SIG-M5 treated with dmso at 0.1 percent for 504 hours (cell line): Measurements from ENCODE around the gene DNMBP.

ENCODE experiments used
- DNase-seq: peaks from one replicate; lab custom pipeline; 2025; ENCODE audit not compliant: unreplicated experiment; lab: John Stamatoyannopoulos, UW

DNMBP gene, protein sequence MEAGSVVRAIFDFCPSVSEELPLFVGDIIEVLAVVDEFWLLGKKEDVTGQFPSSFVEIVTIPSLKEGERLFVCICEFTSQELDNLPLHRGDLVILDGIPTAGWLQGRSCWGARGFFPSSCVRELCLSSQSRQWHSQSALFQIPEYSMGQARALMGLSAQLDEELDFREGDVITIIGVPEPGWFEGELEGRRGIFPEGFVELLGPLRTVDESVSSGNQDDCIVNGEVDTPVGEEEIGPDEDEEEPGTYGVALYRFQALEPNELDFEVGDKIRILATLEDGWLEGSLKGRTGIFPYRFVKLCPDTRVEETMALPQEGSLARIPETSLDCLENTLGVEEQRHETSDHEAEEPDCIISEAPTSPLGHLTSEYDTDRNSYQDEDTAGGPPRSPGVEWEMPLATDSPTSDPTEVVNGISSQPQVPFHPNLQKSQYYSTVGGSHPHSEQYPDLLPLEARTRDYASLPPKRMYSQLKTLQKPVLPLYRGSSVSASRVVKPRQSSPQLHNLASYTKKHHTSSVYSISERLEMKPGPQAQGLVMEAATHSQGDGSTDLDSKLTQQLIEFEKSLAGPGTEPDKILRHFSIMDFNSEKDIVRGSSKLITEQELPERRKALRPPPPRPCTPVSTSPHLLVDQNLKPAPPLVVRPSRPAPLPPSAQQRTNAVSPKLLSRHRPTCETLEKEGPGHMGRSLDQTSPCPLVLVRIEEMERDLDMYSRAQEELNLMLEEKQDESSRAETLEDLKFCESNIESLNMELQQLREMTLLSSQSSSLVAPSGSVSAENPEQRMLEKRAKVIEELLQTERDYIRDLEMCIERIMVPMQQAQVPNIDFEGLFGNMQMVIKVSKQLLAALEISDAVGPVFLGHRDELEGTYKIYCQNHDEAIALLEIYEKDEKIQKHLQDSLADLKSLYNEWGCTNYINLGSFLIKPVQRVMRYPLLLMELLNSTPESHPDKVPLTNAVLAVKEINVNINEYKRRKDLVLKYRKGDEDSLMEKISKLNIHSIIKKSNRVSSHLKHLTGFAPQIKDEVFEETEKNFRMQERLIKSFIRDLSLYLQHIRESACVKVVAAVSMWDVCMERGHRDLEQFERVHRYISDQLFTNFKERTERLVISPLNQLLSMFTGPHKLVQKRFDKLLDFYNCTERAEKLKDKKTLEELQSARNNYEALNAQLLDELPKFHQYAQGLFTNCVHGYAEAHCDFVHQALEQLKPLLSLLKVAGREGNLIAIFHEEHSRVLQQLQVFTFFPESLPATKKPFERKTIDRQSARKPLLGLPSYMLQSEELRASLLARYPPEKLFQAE (N-terminal part only)

DNA sequence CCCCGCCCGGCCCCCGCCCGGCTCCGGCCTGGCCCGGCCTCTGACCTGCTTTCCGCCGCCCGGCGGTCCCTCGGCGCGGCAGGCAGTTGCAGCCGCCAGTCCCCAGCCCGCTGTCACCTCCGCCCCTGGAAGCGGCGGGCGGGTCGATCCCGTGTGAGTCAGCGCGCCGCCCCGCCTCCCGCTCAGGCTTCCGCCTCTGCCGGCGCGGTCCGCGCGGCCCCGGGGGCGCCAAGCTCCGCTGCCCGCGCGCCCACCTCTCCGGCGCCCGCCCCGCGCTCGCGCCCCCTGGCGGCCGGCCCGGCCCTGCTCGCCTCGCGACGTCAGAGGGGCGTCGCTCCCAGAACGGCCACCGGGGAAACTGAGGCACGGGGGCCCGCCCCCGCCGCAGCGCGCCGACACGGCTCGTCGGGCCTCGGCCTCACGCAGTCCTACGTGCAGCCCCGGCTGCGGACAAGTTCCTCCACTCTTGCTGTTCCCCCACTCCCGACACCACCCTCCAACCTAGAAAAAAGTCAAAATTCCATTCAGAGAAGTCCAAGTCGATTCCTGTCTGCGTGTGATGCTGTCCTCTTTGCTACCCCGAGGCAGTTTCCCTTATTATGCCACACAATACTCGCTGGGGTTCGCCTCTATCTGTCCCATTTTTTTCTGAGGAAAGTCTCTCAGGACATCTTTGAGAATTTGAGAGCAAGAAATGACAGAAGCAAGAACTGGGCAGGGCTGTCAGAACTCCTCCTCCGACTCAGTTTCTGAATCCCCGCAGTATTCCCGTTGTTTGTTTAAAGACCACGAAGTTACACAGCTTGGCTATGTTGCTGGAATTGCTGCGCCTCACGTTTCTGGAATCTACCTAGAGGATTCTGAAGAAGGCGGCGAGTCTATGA lies at the start of gene DNMBP:
Gene DNMBP, minus strand, starts transcription at position 155 of the 884 bp plus-strand sequence. CDS start 37,823 bp downstream, outside the sequence.
- peak; percentile 70 for DNase-seq

DNA sequence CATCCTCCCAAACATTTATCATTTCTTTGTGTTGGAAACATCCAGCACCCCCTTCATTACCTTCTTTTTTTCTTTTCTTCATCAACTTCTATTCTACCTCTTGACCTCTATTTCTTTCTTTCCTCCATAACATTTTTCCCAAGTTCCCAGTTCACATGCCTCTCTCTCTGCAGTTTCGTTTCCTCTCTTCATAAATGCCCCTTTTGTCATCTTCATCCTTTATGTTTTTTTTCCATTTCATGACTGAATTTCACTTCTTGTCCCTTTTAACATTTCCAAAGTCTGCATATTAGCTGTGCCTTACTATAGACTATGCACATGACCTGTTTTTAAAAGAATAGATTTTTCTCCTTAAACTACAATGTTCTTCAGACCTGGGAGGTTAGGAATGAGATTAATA lies 48.2 kb upstream of the DNMBP start:
- no peak for DNase-seq

- no peak for DNase-seq
Measured at GRCh38 chr10:100053686-100054460, 44.1 kb upstream of the DNMBP start.

DNA sequence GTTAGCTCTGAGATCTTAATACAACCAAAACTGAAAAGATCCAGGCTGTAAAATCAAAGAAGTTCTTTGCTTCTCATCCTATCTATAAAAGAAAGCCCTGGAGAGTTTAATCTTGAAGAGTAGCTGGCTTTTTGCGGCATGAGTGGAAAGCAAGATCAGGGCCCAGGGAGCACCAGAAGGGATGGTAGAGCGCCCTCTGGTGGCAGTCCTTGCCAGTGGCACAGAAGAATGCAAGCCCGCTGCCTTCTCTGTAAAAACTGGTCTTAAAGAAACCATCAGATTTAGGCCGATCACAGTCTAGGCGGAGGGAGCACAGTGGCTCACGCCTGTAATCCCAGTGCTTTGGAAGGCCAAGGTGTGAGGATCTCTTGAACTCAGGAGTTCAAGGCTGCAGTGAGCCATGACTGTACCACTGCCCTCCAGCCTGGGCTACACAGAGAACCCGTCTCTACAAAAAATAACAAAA lies 36.3 kb upstream of the DNMBP start:
- peak; percentile 65 for DNase-seq

GRCh38 chr10:100045592-100045991 lies 35.8 kb upstream of the DNMBP start:
- no peak for DNase-seq

GRCh38 chr10:100043796-100044195 lies 34.0 kb upstream of the DNMBP start:
- no peak for DNase-seq

GRCh38 chr10:100043344-100043743 lies 33.6 kb upstream of the DNMBP start:
- peak; percentile 40 for DNase-seq

DNA sequence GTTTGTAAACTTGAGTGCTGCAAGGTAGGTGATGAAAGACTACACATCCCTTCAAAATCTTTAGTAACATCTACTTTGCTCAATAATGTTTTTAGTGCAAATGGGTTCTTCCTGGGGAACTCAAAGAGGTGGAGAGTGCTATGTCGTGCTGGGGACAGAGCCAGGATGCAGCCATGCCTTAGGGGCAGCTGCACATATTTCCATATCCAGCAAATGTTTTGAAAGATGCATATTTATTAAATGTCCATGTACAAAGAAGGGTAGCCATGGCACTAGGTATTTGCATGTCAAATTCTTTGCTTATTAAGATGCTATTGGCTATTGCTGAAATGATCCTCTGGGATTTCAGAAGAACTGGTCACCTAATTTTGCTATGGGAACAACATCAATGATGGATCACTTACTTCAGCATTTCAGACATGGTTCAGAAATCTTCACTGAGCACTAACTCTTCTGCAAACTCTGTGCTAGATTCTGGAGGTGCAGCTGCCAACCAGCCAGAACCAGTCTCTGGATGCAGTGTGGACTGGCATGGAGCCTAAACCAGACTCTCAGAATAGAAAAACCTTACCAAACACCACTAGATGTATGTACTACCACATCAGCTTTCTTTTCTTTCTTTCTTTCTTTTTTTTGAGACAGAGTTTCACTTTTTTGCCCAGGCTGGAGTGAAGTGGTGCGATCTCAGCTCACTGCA lies 31.7 kb upstream of the DNMBP start:
- DNase-seq = no peak

GRCh38 chr10:100038561-100039071 lies 28.9 kb upstream of the DNMBP start:
- DNase-seq = no peak

DNA sequence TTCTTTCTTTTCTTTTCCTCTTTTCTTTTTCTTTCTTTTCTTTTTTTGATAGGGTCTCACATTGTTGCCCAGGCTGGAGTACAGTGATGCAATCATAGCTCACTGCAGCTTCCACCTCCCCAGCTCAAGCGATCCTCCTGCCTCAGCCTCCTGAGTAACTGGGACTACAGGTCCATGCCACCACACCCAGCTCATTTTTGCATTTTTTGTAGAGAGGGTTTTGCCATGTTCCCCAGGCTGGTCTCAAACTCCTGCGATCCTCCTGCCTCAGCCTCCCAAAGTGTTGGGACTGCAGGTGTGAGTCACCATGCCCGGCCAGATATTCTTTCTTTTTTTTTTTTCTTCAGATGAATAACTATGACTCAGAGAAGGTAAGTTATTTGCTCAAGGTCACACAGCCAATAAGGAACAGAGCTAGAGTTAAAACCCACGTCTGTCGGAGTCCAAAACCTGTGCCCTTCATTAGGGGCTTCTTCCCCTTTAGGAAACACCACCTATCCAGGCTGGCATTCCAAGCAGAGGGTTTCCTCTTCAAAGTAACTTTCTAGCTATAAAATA lies 28.1 kb upstream of the DNMBP start:
- DNase-seq = no peak

DNA sequence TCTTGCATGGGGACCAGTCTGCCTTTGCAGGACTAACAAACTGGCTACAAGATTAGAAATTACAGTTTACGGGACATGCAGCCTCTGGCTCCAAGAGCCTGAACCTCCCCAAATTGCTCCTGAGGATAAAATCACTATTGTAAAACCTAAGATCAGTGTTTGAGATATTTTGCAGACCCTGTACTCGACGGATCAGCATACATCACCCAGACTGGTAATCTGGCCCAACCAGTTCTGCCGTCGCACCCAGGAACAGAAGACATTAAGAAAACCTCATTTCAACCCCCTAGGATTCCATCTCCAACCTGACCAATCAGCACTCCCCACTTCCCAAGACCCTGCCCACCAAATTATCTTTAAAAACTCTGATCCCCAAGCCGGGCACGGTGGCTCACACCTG lies 27.1 kb upstream of the DNMBP start:
- no peak for DNase-seq

GRCh38 chr10:100033766-100034418 lies 24.1 kb upstream of the DNMBP start:
- no peak for DNase-seq

DNA sequence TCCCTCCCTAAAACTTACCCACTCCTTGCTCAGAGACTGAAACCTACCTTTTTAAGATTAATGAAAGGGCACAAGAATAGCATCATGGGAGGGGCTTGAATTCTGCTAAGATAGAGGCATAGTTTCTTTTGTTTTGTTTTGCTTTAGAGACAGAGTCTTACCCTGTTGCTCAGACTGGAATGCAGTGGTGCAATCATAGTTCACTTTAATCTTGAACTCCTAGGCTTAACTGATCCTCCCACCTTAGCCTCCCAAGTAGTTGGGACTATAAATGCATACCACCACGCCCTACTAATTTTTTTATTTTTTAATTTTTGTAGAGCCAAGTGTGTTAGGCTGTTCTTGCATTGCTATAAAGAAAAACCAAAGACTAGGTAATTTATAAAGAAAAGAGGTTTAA lies 17.7 kb upstream of the DNMBP start:
- no peak for DNase-seq

GRCh38 chr10:100025576-100025975 lies 15.8 kb upstream of the DNMBP start:
- DNase-seq = no peak

- no peak for DNase-seq
Measured at GRCh38 chr10:100024748-100025147, 15.0 kb upstream of the DNMBP start.

GRCh38 chr10:100022403-100022802 lies 12.7 kb upstream of the DNMBP start:
- DNase-seq = no peak

DNA sequence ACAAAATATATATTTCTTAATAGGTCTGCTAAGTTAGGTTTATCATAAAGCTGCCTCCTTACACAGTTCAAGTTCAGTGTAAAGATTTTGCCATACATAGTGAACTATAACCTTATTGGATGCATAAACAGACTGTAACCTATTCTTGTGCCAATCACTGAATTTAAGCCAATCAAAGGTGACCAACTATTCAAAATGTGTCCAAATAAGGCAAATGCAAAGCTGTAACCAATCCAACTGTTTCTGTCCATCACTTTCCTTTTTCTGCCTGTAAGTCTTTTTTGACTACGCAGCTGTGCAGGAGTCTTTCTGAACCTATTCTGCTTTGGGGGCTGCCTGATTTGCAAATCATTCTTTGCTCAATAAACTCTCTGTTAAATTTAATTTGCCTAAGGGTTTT lies 11.6 kb upstream of the DNMBP start:
- DNase-seq = no peak

- DNase-seq = no peak
Measured at GRCh38 chr10:100020886-100021253, 11.1 kb upstream of the DNMBP start.
